ENCODE measurements around the gene OR1F1.

Gene OR1F1

GRCh38 chr16:3241761-3242160 is 53.8 kb downstream of the OR1F1 start:
- Histone ChIP-seq H3K4me3 (ENCODE audit: low read depth, low read length) (no peak overlapping the region), H3K27me3 (replicated peaks) (no peaks in the 10 kb centered on the region), H3K27ac (no peak overlapping the region), H3K36me3 (replicated peaks) (no peaks in the 10 kb centered on the region)
- in situ Hi-C loops (cut with HindIII; ENCODE audit: low pct_ligation_motif_present, low sequenced_read_pairs), result no loop called here
- TF ChIP-seq CTCF (IDR thresholded peaks at IDR 0.05; ENCODE audit: low read depth, low read length, missing control alignments), result no peak
- DNase-seq, result no peak

GRCh38 chr16:3242709-3243108 is 54.7 kb downstream of the OR1F1 start:
- Histone ChIP-seq H3K27me3 (replicated peaks) (no peaks in the 10 kb centered on the region), H3K27ac (no peak overlapping the region), H3K4me3 (ENCODE audit: low read depth, low read length) (no peak overlapping the region), H3K36me3 (replicated peaks) (no peaks in the 10 kb centered on the region)
- in situ Hi-C loops (cut with HindIII; ENCODE audit: low pct_ligation_motif_present, low sequenced_read_pairs), result no loop called here
- no peak for DNase-seq
- TF ChIP-seq CTCF (IDR thresholded peaks at IDR 0.05; ENCODE audit: low read depth, low read length, missing control alignments), result no peak

- no peak overlapping the region for H3K4me3 ChIP-seq (ENCODE audit: low read depth, low read length)
- H3K36me3 ChIP-seq (replicated peaks), result no peaks in the 10 kb centered on the region
- DNase-seq, result no peak
Measured at GRCh38 chr16:3243882-3244281, 55.9 kb downstream of the OR1F1 start.

GRCh38 chr16:3246002-3246401 is 58.0 kb downstream of the OR1F1 start:
- H3K27me3 ChIP-seq (replicated peaks), result no peaks in the 10 kb centered on the region
- in situ Hi-C loops (cut with HindIII; ENCODE audit: low pct_ligation_motif_present, low sequenced_read_pairs), result no loop called here
- H3K27ac ChIP-seq, result no peak overlapping the region
- no peak for TF ChIP-seq CTCF (IDR thresholded peaks at IDR 0.05; ENCODE audit: low read depth, low read length, missing control alignments)
- H3K4me3 ChIP-seq (ENCODE audit: low read depth, low read length), result no peak overlapping the region
- no peak for DNase-seq
- H3K36me3 ChIP-seq (replicated peaks), result no peaks in the 10 kb centered on the region

More at GRCh38 chr16:3243882-3244281, 55.9 kb downstream of the OR1F1 start:
- Histone ChIP-seq H3K27me3 (replicated peaks) (no peaks in the 10 kb centered on the region), H3K27ac (no peak overlapping the region)
- TF ChIP-seq CTCF (IDR thresholded peaks at IDR 0.05; ENCODE audit: low read depth, low read length, missing control alignments), result no peak
- in situ Hi-C loops (cut with HindIII; ENCODE audit: low pct_ligation_motif_present, low sequenced_read_pairs), result no loop called here

GRCh38 chr16:3246876-3247275 is 58.9 kb downstream of the OR1F1 start:
- H3K4me3 ChIP-seq (ENCODE audit: low read depth, low read length), result no peak overlapping the region
- in situ Hi-C loops (cut with HindIII; ENCODE audit: low pct_ligation_motif_present, low sequenced_read_pairs), result no loop called here
- H3K36me3 ChIP-seq (replicated peaks), result no peaks in the 10 kb centered on the region
- no peaks in the 10 kb centered on the region for H3K27me3 ChIP-seq (replicated peaks)
- no peak overlapping the region for H3K27ac ChIP-seq
- DNase-seq, result no peak
- TF ChIP-seq CTCF (IDR thresholded peaks at IDR 0.05; ENCODE audit: low read depth, low read length, missing control alignments), result no peak

GRCh38 chr16:3248596-3248995 is 60.6 kb downstream of the OR1F1 start:
- TF ChIP-seq CTCF (IDR thresholded peaks at IDR 0.05; ENCODE audit: low read depth, low read length, missing control alignments), result no peak
- in situ Hi-C loops (cut with HindIII; ENCODE audit: low pct_ligation_motif_present, low sequenced_read_pairs), result no loop called here
- H3K4me3 ChIP-seq (ENCODE audit: low read depth, low read length), result no peak overlapping the region
- H3K27me3 ChIP-seq (replicated peaks), result no peaks in the 10 kb centered on the region
- no peaks in the 10 kb centered on the region for H3K36me3 ChIP-seq (replicated peaks)
- no peak overlapping the region for H3K27ac ChIP-seq
- DNase-seq, result no peak

Data from brain microvascular endothelial cell (primary cell).